Lower leg skin (tissue), 3 donors: ENCODE results near the gene SLC25A48.

Experiments
- POLR2A ChIP-seq, 2 donors: fragments of 450-650 bp; IDR thresholded peaks; one replicate each; pipeline ENCODE4 v1.6.1; 2016 to 2017; ENCODE audit warnings: antibody characterized with exemption in 2 of 2, mild to moderate bottlenecking in 1 of 2, moderate library complexity in 1 of 2
- TF ChIP-seq, protein P1 (sequence below), 3 donors: fragments of 450-650 bp; IDR thresholded peaks; one replicate each; pipeline ENCODE4 v1.5.1; 2016; ENCODE audit warnings: antibody characterized with exemption in 3 of 3, mild to moderate bottlenecking in 3 of 3, moderate library complexity in 2 of 3

DNA sequence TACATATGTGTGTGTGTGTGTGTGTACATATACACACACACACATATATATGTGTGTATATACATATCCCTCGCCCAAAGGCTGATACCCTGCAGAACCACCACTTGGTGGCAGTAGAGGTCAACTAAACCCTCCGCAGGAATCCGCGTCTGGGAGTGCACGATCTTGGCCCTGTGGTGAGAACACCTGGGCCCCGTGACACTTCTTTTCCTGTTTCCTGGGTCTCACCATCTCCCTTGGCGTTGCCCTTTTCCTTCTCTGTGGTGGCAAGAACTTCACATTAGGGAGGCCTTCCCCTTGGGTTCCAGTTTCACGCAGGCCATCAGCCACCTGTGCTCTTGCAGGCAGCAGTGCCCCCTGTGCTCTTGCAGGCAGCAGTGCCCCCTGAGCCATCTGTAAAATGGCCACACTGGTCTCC is 53.0 kb downstream of the SLC25A48 start:
- TF ChIP-seq, protein P1, sequence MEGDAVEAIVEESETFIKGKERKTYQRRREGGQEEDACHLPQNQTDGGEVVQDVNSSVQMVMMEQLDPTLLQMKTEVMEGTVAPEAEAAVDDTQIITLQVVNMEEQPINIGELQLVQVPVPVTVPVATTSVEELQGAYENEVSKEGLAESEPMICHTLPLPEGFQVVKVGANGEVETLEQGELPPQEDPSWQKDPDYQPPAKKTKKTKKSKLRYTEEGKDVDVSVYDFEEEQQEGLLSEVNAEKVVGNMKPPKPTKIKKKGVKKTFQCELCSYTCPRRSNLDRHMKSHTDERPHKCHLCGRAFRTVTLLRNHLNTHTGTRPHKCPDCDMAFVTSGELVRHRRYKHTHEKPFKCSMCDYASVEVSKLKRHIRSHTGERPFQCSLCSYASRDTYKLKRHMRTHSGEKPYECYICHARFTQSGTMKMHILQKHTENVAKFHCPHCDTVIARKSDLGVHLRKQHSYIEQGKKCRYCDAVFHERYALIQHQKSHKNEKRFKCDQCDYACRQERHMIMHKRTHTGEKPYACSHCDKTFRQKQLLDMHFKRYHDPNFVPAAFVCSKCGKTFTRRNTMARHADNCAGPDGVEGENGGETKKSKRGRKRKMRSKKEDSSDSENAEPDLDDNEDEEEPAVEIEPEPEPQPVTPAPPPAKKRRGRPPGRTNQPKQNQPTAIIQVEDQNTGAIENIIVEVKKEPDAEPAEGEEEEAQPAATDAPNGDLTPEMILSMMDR (IDR thresholded peaks at IDR 0.05): peak in 1 of 3 donors; percentile 27
- TF ChIP-seq POLR2A (IDR thresholded peaks at IDR 0.05): no peak
